SU-DHL-6 (cell line): ENCODE data around the gene NUDT14.

Source experiments
- CTCF ChIP-seq: fragments of 200-600 bp; sonication (generic); IDR thresholded peaks from one replicate; pipeline ENCODE4 v1.5.1; 2017; ENCODE audit warnings: antibody characterized with exemption, mild to moderate bottlenecking, low read length, moderate library complexity; ENCODE audit not compliant: insufficient read depth, poor library complexity, severe bottlenecking
- EZH2phosphoT487 ChIP-seq: fragments of 200-600 bp; sonication (generic), shearing (Covaris generic); conservative IDR thresholded peaks from 2 replicates; pipeline ENCODE4 v1.6.1; 2018; ENCODE audit warnings: mild to moderate bottlenecking, antibody characterized with exemption, low read length, moderate library complexity, mixed read lengths

GRCh38 chr14:105224845-105225570, 43.9 kb upstream of the NUDT14 start:
- TF ChIP-seq CTCF (no peak), EZH2phosphoT487 (no peak)
